Bone marrow (tissue), 2 donors: ENCODE measurements around the gene SPEG.
"Not testable (repeated sequence)": the region's sequence is repeated elsewhere in the genome, so short reads cannot be mapped to it uniquely, and the experiment has no call there.

Source experiments
- DNase-seq, 2 donors: peaks; one replicate each; lab custom pipeline; 2025; lab: John Stamatoyannopoulos, UW

Gene SPEG

DNA sequence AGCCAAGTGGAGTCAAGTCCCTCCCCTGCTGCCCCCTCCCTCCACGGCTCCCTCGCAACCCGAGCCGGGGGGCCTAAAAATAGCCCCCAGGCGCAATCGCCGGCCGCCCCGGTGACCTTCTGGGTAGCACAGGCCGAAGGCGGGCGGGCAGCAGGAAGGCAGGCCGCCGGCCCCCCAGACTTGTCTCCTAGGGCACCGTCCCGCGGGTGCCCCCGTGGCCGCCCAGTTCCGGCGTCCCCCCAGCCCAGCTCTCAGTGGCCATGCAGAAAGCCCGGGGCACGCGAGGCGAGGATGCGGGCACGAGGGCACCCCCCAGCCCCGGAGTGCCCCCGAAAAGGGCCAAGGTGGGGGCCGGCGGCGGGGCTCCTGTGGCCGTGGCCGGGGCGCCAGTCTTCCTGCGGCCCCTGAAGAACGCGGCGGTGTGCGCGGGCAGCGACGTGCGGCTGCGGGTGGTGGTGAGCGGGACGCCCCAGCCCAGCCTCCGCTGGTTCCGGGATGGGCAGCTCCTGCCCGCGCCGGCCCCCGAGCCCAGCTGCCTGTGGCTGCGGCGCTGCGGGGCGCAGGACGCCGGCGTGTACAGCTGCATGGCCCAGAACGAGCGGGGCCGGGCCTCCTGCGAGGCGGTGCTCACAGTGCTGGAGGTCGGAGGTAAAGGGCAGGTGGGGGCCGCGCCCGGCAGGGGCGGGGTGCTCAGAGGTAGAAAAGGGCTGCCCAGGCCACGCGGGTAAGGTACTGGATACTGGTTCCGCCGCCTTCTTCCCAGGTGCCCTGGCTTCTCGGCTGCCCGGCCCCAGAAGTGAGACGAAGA, at the start of gene SPEG:
Gene SPEG, plus strand, starts transcription at position 126 of the 808 bp plus-strand sequence. Its CDS starts 135 bp downstream, at position 261.
- DNase-seq = no peak

GRCh38 chr2:219384859-219385258, 49.8 kb upstream of the SPEG start:
- DNase-seq = no peak

- DNase-seq = no peak
Measured at GRCh38 chr2:219385958-219386520, 48.6 kb upstream of the SPEG start.

- no peak for DNase-seq
Measured at GRCh38 chr2:219386532-219387280, 47.9 kb upstream of the SPEG start.

- DNase-seq = peak; percentile 73 to 99
Measured at GRCh38 chr2:219387306-219388120, 47.1 kb upstream of the SPEG start, which contains the start of gene DNPEP. Gene DNPEP, minus strand, starts transcription at chr2:219387912. Its CDS starts 118 bp downstream, at chr2:219387794.

GRCh38 chr2:219388121-219388906, 46.3 kb upstream of the SPEG start:
- peak; percentile 94 to 99 for DNase-seq

- DNase-seq = no peak
Measured at GRCh38 chr2:219388907-219389156, 45.8 kb upstream of the SPEG start.

DNA sequence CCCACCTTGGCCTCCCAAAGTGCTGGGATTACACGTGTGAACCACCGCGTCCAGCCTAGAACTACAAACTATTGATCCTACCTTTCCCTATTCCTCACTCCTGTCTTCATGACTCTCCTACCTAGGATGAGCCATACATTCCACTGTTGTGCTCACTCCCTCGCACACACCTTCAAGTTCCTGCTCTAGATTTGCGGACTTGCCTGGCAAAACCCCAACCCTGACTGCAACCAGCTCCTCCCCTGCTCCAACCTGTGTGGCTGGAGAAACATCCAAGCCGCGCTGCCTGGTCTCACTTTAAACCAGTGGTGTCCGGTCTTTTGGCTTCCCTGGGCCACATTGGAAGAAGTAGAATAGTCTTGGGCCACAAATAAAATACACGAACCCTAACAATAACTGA, 41.9 kb upstream of the SPEG start:
- no peak for DNase-seq

- not testable (repeated sequence) for DNase-seq
Measured at GRCh38 chr2:219395056-219395455, 39.6 kb upstream of the SPEG start.

GRCh38 chr2:219395609-219396008, 39.0 kb upstream of the SPEG start:
- DNase-seq = no peak

DNA sequence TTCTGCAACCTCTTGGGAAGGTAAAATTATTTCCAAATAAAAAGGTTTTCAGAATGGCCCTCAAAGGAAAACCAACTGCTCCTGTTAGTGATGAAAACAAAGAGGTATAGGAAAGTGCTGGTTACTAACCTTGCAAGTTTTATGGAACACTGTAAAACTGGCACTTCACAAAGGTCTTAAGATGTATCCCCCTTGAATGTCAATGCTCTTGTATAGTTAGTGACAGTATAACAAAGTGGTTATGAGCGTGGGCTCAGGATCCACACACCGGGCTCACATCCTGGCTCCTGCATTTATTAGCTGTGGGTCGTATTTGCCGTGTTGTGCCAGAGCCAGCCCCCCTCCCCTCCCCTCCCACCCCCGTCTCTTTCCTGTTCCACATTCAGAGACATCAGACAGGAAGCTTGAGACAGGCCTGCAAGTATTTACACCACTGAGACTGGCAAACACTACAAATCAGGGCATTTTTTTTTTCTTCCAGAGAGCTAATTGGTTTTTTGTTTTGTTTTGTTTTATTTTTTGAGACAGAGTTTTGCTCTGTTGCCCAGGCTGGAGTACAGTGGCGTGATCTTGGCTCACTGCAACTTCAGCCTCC, 37.7 kb upstream of the SPEG start:
- no peak for DNase-seq

DNA sequence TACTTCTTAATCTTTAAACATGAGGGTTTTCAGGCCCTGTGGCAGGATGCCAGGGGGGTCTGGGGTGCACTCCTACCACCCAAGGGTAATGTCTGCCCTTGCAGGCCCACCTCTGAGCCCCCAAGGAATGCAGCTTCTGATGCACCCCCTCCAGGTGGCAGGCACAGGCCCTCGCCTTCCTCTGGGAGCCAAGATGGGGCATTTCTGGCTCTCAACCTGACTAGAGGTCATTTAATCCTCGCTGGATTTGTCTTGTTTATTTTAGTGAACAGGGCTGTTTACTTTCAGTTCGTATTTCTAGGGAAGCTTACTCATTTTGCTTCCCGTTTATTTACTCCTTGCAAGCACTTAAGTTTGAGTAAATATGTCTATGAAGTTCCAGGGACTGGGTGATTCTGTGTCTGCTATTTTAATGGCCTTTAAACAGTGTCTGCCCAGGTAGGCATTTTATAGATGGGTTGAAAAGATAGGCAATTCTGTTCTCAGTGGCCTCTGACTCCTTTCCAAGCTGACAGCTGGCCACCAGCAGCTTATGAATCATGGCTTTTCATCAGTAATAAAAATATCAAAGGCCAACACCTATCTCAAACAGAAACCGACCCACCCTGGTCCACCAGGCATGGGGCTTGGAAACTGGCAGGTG, 35.8 kb upstream of the SPEG start:
- no peak for DNase-seq

DNA sequence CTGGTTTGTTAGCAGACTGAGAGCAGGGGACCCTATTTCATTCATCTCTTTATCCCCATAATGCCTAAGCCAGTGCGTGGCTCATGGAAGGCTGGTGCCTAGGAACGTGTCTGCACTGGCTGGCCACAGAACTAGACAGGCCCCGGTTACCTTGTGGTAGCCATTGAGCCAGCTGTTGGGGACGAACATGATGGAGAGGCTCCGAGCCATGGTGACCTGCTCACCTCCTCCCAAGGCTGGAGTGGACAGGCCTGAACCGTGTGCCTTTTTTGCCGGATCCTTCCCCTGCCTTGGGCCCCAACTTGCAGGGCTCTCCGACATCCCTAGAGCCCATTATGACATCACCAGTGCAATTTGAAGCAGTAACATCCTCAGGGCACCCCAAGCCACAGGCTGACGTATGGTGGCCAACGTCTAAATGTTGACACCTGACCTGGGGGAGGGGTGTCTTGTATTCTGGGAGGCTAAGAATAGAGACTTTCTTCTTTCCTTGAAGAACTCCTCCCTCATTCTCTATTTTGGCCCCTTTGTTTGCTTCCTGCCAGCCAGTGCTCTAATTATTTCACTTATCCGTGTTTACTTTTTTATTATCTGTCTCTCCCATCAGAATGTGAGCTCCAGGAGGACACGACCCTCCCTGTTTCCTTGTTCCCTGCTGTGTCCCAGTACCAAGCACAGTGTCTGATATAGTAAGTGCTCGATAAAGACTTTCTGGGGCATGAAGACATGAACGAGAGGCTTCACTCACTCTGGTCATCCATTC, 34.7 kb upstream of the SPEG start:
- no peak for DNase-seq

DNA sequence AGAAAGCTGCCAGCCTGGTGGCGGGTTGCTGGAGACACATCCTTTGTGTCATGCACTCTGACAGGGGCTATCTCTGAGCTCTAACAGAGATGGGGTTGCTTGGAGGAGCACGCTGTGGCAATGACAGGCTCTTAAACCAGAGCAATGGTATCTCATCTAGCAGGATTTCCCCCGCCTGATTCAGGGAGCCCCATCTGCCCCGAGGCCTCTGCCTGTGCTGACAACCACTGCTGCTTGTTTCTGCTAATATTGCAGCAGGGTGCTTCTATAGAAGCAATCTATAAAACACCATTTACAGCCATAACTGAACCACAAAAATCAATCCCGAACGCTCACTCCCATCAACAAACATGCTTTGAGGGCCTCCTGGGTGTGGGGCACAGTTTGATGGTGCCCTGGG, 34.1 kb upstream of the SPEG start:
- DNase-seq = no peak

- no peak for DNase-seq
Measured at GRCh38 chr2:219401606-219402005, 33.0 kb upstream of the SPEG start.

DNA sequence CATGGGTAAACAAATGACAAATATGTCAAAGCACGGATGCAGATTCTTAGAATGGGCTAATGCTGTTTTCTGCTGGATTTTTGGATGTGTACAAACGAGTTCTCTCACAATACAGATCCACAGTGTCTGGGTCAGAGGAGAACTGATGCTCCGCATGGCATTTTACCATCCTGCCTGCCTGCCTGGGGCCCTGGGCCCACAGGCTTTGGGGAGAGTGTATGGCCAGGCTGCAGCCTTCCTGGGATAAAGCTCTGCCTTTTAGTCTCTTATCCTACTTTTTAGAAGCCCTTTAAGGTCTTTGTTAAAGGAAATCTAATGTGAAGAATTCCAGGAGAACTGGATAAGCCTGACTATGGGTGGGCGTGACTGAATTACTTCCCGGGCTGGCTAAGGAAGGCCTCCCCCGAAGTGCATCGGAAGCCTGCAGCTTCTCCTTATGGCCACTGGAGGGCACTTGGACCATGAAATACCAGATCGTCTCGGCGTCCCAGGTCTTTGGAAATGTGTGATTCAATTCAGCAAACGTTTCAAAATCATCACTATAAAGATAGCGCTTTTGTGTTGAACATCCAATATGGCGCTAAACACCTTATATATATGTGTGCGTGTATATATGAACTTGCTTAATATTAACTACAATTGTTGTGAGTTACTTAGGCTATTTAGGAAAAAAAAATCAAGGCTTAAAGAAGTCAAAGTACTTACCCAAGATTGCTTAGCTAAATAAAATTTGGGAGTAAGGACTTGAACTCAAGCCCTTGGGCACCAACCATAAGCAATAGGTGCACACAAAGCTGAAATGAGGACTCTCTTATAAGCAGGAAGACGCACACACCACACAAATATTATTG, 31.8 kb upstream of the SPEG start:
- peak; percentile 8 to 14 for DNase-seq

DNA sequence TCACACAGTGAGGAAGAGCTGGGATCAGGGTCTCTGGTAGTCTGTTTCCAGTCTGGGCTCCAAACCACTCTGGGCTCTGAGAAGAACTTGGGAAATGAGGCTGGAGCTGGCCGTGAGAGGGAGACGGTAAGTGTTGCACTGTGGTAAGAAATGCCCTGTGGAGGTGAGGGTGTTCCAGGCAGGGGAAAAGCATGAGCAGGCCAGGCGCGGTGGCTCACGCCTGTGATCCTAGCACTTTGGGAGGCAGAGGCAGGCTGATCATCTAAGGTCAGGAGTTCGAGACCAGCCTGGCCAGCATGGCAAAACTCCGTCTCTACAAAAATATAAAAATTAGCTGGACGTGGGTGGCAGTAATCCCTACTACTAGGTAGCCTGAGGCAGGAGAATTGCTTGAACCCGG, 30.8 kb upstream of the SPEG start:
- DNase-seq = no peak

DNA sequence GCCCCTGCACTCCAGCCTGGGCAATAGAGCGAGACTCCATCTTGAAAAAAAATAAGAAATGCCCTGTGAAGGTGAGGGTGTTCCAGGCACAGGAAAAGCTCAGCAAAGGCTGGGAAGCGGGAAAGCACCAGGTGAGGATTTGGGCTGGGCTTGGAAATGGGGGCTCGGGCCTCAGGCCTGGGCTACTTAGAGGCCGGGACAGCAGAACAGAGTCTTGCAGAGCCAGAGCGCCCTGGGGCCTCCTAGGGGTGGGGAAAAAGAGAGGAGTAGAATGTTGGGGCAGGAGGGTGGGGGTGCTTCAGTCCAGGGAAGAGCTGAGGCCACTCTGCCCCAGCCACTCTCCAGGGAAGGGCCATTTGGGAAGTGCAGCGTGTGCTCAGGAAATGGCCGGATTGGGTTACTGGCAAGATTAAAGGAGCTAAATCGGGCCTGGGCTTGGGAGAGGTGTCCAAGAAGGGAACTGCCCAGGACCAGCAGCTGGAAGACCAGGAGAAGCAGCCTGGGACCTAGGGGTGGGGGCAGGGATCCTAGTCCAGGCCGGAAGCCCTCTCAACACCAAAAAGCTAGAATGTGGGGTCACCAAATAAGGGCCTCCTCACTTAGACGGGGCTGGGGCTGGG, 30.2 kb upstream of the SPEG start:
- no peak for DNase-seq
